Uterus (tissue), 2 donors: ENCODE data around the gene PRIM2.
"Not testable (repeated sequence)": the region's sequence is repeated elsewhere in the genome, so short reads cannot be mapped to it uniquely, and the experiment has no call there.

ENCODE experiments used
- CTCF ChIP-seq, 4 experiments: fragments of 200-600 bp in 2 of 4; fragments of 450-650 bp in 2 of 4; sonication (generic) in 2 of 4; IDR thresholded peaks; one replicate each; pipeline ENCODE4 v1.5.1; 2016 to 2019; ENCODE audit warnings: antibody characterized with exemption in 4 of 4, mild to moderate bottlenecking in 2 of 4, moderate library complexity in 1 of 4
- POLR2A ChIP-seq, 2 donors: fragments of 450-650 bp; IDR thresholded peaks; one replicate each; pipeline ENCODE4 v1.6.1; 2016; ENCODE audit warnings: antibody characterized with exemption in 2 of 2, mild to moderate bottlenecking in 1 of 2, moderate library complexity in 1 of 2

GRCh38 chr6:57444787-57445186, 127.4 kb downstream of the PRIM2 start:
- TF ChIP-seq CTCF, POLR2A (IDR thresholded peaks at IDR 0.05): not testable (repeated sequence)
